Activated CD8-positive, alpha-beta memory T cell treated with anti-CD3 and anti-CD28 coated beads, Interleukin-2, amount 50 U/mL, for 1 hour (primary cell): Measurements from ENCODE around the gene TXNL4A.
"Not testable (repeated sequence)": the region's sequence is repeated elsewhere in the genome, so short reads cannot be mapped to it uniquely, and the experiment has no call there.

Source experiments
- DNase-seq: peaks from one replicate; pipeline ENCODE4 v3.0.0-alpha.2; 2020; ENCODE audit errors: extremely low read depth

Gene TXNL4A

GRCh38 chr18:79964330-79965118 is 23.8 kb downstream of the TXNL4A start, which contains the start of gene HSBP1L1:
Gene HSBP1L1, plus strand, starts transcription at chr18:79964643. Its CDS starts 93 bp downstream, at chr18:79964736.
- no peak for DNase-seq

- no peak for DNase-seq
Observed at GRCh38 chr18:79963658-79964329, 24.6 kb downstream of the TXNL4A start.

GRCh38 chr18:79962835-79963657 is 25.3 kb downstream of the TXNL4A start:
- DNase-seq = no peak

GRCh38 chr18:79962311-79962710 is 26.1 kb downstream of the TXNL4A start:
- DNase-seq = no peak

GRCh38 chr18:79961527-79962291 is 26.7 kb downstream of the TXNL4A start:
- no peak for DNase-seq

- DNase-seq = no peak
Observed at GRCh38 chr18:79960921-79961526, 27.3 kb downstream of the TXNL4A start.

- DNase-seq = not testable (repeated sequence)
Observed at GRCh38 chr18:79960161-79960801, 28.1 kb downstream of the TXNL4A start.

GRCh38 chr18:79958981-79959380 is 29.4 kb downstream of the TXNL4A start:
- DNase-seq = no peak

- no peak for DNase-seq
Observed at GRCh38 chr18:79956276-79956675, 32.1 kb downstream of the TXNL4A start.

GRCh38 chr18:79955302-79956075 is 32.9 kb downstream of the TXNL4A start:
- no peak for DNase-seq

- no peak for DNase-seq
Observed at GRCh38 chr18:79954791-79955190, 33.6 kb downstream of the TXNL4A start.

GRCh38 chr18:79953971-79954651 is 34.3 kb downstream of the TXNL4A start:
- no peak for DNase-seq

- no peak for DNase-seq
Observed at GRCh38 chr18:79952996-79953559, 35.3 kb downstream of the TXNL4A start.

- no peak for DNase-seq
Observed at GRCh38 chr18:79952456-79952995, 35.8 kb downstream of the TXNL4A start.

GRCh38 chr18:79951545-79952455 is 36.6 kb downstream of the TXNL4A start, which contains the start of gene SLC66A2:
Gene SLC66A2, minus strand, starts transcription at chr18:79951653. Its CDS starts 727 bp downstream, at chr18:79950926.
- peak; percentile 74 for DNase-seq

- no peak for DNase-seq
Observed at GRCh38 chr18:79950515-79951341, 37.6 kb downstream of the TXNL4A start.
